Spleen (tissue), 11 donors: ENCODE measurements around the gene TRPM5. TPM values are rescaled to one million over a fixed set of nuclear protein-coding genes. Genes with fewer than 3 reads are reported as not detected.
A peak's percentile ranks its signal among the peaks of the same experiment; 100 is the strongest.

Source experiments
- DNase-seq: peaks from one replicate; pipeline ENCODE4 v3.0.0-alpha.2; 2020
- H3K27ac ChIP-seq, 8 donors: fragments of 200-600 bp; sonication (generic) in 7 of 8; 1 replicate in 4 of 8; 2 replicates in 4 of 8; pipeline versions ENCODE4 v1.5.0 to v1.8.0; 2016 to 2021; ENCODE audit warnings: inconsistent platforms in 4 of 8, mild to moderate bottlenecking in 4 of 8, moderate library complexity in 1 of 8
- H3K27me3 ChIP-seq, 7 donors: fragments of 200-600 bp; sonication (generic) in 6 of 7; replicated peaks in 1 of 7; 1 replicate in 4 of 7; 2 replicates in 3 of 7; pipeline versions ENCODE4 v1.5.0 to v1.8.0; 2016 to 2021; ENCODE audit warnings: inconsistent platforms in 3 of 7, mild to moderate bottlenecking in 1 of 7
- H3K36me3 ChIP-seq, 6 donors: fragments of 200-600 bp; sonication (generic) in 5 of 6; 1 replicate in 4 of 6; 2 replicates in 2 of 6; pipeline versions ENCODE4 v1.5.0 to v1.8.0; 2016 to 2021; ENCODE audit warnings: inconsistent platforms in 2 of 6
- H3K4me1 ChIP-seq, 6 donors: fragments of 200-600 bp; sonication (generic) in 5 of 6; 1 replicate in 3 of 6; 2 replicates in 3 of 6; pipeline versions ENCODE4 v1.5.0 to v1.8.0; 2016 to 2021; ENCODE audit warnings: inconsistent platforms in 3 of 6
- H3K4me3 ChIP-seq, 8 donors: fragments of 200-600 bp; sonication (generic) in 7 of 8; 1 replicate in 4 of 8; 2 replicates in 4 of 8; pipeline versions ENCODE4 v1.5.0 to v1.8.0; 2016 to 2021; ENCODE audit warnings: inconsistent platforms in 4 of 8, mild to moderate bottlenecking in 4 of 8, moderate library complexity in 2 of 8
- H3K9me3 ChIP-seq, 8 donors: fragments of 200-600 bp; sonication (generic) in 7 of 8; 1 replicate in 4 of 8; 2 replicates in 4 of 8; pipeline versions ENCODE4 v1.5.0 to v1.8.0; 2016 to 2021; ENCODE audit warnings: inconsistent platforms in 4 of 8
- POLR2A ChIP-seq, 3 donors: fragments of 450-650 bp; IDR thresholded peaks; one replicate each; pipeline ENCODE4 v1.5.1; 2017; ENCODE audit warnings: antibody characterized with exemption in 3 of 3, mild to moderate bottlenecking in 1 of 3
- POLR2AphosphoS5 ChIP-seq, 3 donors: sonication (generic); formaldehyde crosslinking; IDR thresholded peaks; one replicate each; pipeline ENCODE4 v1.5.1; 2017; ENCODE audit warnings: antibody characterized with exemption in 3 of 3
- WGBS, 5 donors: extraction: QIAGEN DNeasy Blood & Tissue Kit in 3 of 5; methylation state at CpG; one replicate each; pipeline versions ENCODE4 v1.1.5 to v1.1.7; 2013 to 2018; 5-methylcytosine and 5-hydroxymethylcytosine counted together
- intact Hi-C: fragments of 100-400 bp; cut with DNase I; formaldehyde crosslinking; loops from one replicate; pipeline ENCODE4 v1.15.0; 2023; ENCODE audit warnings: low total_unique reads
- polyA plus RNA-seq, 3 donors: library from polyadenylated mRNA; stranded (reverse); fragments of 200-250 nt; gene quantifications; one replicate each; pipeline ENCODE4 v1.2.1, GENCODE V29; 2013
- total RNA-seq, 7 donors: library from RNA; depleted of rRNA in 3 of 7; stranded (reverse); fragments of >200 nt in 3 of 7; fragmentation: NEBNext Ultra II Directional in 4 of 7; extraction: Animal tissue kit (Norgen Biotek cat#: 25700) in 4 of 7; gene quantifications; one replicate each; pipeline versions ENCODE4 v1.1.0 to v1.2.1, GENCODE V29; 2016 to 2021
- TF ChIP-seq, protein P1 (sequence below), 11 experiments: fragments of 200-600 bp in 7 of 11; fragments of 450-650 bp in 4 of 11; sonication (generic) in 4 of 11; IDR thresholded peaks in 8 of 11; conservative IDR thresholded peaks in 3 of 11; 1 replicate in 7 of 11; 2 replicates in 4 of 11; pipeline versions ENCODE4 v1.4.0 to v1.8.0; 2016 to 2021; ENCODE audit warnings: antibody characterized with exemption in 11 of 11, inconsistent platforms in 4 of 11, mild to moderate bottlenecking in 1 of 11
- donor health status: healthy with polysubstance abuse.
- donor health status: DM: no; HTN: no; CAD: no; lungs with moderate emphysema.
- donor health status: DM: no; HTN: no; CAD: no.
- donor health status: Bipolar disorder and iron deficiency.
- donor health status: healthy.
- donor health status: DM: no; HTN: no; CAD: no.
- donor health status: DM: yes; HTN: yes; CAD: no.

TRPM5 gene
- total and polyA plus RNA-seq, 10 donors, result 0.02 to 0.28 (median 0.16) TPM; not detected in 4

DNA sequence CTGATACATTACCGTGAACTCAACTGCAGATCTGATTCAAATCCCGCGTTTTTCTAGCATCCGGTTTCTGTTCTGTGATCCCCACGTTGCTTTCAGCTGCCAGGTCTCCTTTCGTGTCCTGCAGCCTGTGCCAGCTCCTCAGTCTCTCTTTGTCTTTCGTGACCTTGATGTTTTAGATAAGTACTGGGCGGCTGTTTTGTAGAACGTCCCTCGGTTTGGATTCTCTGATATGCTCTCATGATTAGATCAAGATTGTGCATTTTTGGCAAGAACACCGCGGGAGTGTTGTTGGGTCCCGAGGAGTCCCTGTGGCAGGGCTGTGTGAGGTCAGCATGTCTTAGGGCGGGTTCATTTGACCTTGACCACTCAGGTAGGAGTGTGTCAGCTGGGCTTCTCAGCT is 39.1 kb upstream of the TRPM5 start:
- intact Hi-C loops, result no loop called here
- WGBS, 5 donors, result 59 to 83% (median 69%) methylated on average over 14 of the region's 14 CpGs
- no peak for DNase-seq
- TF ChIP-seq POLR2AphosphoS5 (IDR thresholded peaks at IDR 0.05) (no peak), POLR2A (IDR thresholded peaks at IDR 0.05) (no peak)
- TF ChIP-seq, protein P1, sequence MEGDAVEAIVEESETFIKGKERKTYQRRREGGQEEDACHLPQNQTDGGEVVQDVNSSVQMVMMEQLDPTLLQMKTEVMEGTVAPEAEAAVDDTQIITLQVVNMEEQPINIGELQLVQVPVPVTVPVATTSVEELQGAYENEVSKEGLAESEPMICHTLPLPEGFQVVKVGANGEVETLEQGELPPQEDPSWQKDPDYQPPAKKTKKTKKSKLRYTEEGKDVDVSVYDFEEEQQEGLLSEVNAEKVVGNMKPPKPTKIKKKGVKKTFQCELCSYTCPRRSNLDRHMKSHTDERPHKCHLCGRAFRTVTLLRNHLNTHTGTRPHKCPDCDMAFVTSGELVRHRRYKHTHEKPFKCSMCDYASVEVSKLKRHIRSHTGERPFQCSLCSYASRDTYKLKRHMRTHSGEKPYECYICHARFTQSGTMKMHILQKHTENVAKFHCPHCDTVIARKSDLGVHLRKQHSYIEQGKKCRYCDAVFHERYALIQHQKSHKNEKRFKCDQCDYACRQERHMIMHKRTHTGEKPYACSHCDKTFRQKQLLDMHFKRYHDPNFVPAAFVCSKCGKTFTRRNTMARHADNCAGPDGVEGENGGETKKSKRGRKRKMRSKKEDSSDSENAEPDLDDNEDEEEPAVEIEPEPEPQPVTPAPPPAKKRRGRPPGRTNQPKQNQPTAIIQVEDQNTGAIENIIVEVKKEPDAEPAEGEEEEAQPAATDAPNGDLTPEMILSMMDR (IDR thresholded peaks at IDR 0.05 in 8 of 11, conservative IDR thresholded peaks at IDR 0.05 in 3 of 11), result no peak
- Histone ChIP-seq H3K36me3 (peaks cover 0 to 28% (median 0%) of the 10 kb centered on the region in 6 donors), H3K9me3 (peaks cover 6 to 55% (median 50%) of the 10 kb centered on the region in 8 donors), H3K27ac (no peak overlapping the region), H3K27me3 (no peaks in the 10 kb centered on the region), H3K4me1 (peaks cover 0 to 32% (median 6%) of the 10 kb centered on the region in 6 donors), H3K4me3 (no peak overlapping the region)

DNA sequence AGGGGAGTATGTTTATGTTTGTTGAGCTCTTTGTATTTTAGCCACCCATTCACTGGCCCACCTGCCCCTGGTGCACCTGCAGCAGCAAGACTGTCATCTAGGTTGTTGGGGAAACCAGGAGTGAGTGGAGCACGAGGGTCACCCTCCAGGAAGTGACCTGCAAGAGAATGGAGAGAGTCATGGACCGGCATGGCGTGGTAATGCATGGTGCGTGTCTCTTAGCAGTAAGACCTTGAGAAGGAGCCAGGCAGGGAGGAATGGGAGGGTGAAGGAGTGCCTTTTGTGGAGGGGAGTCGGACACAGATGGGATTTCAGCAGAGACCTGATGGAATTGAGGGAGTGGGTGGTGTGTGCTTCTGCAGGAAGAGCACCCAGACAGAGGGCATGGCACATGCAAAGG is 38.4 kb upstream of the TRPM5 start:
- DNase-seq, result no peak
- TF ChIP-seq, protein P1 (IDR thresholded peaks at IDR 0.05 in 8 of 11, conservative IDR thresholded peaks at IDR 0.05 in 3 of 11), result no peak
- TF ChIP-seq POLR2AphosphoS5 (IDR thresholded peaks at IDR 0.05), result no peak
- no peak for TF ChIP-seq POLR2A (IDR thresholded peaks at IDR 0.05)
- Histone ChIP-seq H3K36me3 (peaks cover 0 to 34% (median 2%) of the 10 kb centered on the region in 6 donors), H3K4me1 (peaks cover 0 to 32% (median 6%) of the 10 kb centered on the region in 6 donors), H3K9me3 (peaks cover 5 to 55% (median 49%) of the 10 kb centered on the region in 8 donors), H3K27me3 (no peaks in the 10 kb centered on the region), H3K27ac (no peak overlapping the region), H3K4me3 (no peak overlapping the region)
- 57 to 77% (median 71%) methylated on average over 5 of the region's 5 CpGs for WGBS, 5 donors
- intact Hi-C loops, result no loop called here

DNA sequence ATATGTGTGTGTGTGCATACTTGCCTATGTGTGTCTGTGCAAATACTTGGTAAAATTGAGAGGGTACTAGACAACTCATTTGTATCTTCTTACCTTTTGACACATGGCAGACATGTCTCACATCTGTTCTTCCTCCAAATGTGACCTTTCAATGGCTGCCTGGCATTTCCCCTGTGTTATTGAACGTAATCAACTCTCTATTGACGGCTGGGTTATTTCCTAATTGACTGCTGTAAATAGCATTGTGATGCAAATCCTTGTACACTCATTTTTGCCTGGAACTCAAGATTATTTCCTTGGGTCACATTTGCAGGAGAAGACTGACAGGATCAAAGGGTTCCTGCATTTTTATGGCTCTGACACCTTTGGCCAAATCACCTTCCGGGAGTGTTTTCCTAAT is 37.9 kb upstream of the TRPM5 start:
- H3K36me3 ChIP-seq, result peaks cover 0 to 33% (median 2%) of the 10 kb centered on the region in 6 donors
- no peak overlapping the region for H3K27ac ChIP-seq
- intact Hi-C loops, result no loop called here
- peaks cover 0 to 50% (median 44%) of the 10 kb centered on the region in 8 donors for H3K9me3 ChIP-seq
- DNase-seq, result no peak
- TF ChIP-seq POLR2AphosphoS5 (IDR thresholded peaks at IDR 0.05), result no peak
- TF ChIP-seq, protein P1 (IDR thresholded peaks at IDR 0.05 in 8 of 11, conservative IDR thresholded peaks at IDR 0.05 in 3 of 11), result no peak
- H3K4me3 ChIP-seq, result no peak overlapping the region
- no peaks in the 10 kb centered on the region for H3K27me3 ChIP-seq
- 40 to 64% (median 57%) methylated on average over 3 of the region's 3 CpGs for WGBS, 5 donors
- peaks cover 0 to 32% (median 6%) of the 10 kb centered on the region in 6 donors for H3K4me1 ChIP-seq

DNA sequence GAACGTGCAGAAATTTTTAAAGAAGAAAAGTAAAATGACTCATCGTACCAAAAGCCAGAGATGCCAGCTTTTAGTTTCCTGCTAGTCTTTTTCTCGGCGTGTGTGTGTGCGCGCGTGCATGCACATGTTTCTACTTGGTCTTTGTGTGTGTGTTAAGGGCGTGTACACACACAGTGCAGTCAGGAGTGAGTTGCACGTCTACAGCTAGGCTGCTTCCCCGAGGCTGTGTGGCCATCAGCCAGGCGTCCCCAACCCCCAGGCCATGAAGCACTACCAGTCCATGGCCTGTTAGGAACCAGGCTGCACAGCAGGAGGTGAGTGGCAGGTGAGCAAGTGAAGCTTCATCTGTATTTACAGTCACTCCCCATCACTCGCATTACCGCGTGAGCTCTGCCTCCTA is 36.9 kb upstream of the TRPM5 start:
- H3K4me3 ChIP-seq, result peak overlapping the region in 1 of 8 donors; percentile 6
- no peak for DNase-seq
- 38 to 55% (median 42%) methylated on average over 14 of the region's 14 CpGs for WGBS, 5 donors
- peaks cover 0 to 24% (median 2%) of the 10 kb centered on the region in 6 donors for H3K36me3 ChIP-seq
- peak overlapping the region in 3 of 8 donors; percentile 41 to 47 (median 45) for H3K27ac ChIP-seq
- H3K4me1 ChIP-seq, result peaks cover 0 to 32% (median 6%) of the 10 kb centered on the region in 6 donors
- intact Hi-C loops, result no loop called here
- TF ChIP-seq POLR2AphosphoS5 (IDR thresholded peaks at IDR 0.05), result no peak
- TF ChIP-seq, protein P1 (IDR thresholded peaks at IDR 0.05 in 8 of 11, conservative IDR thresholded peaks at IDR 0.05 in 3 of 11), result no peak
- TF ChIP-seq POLR2A (IDR thresholded peaks at IDR 0.05), result no peak
- H3K9me3 ChIP-seq, result peaks cover 0 to 41% (median 34%) of the 10 kb centered on the region in 8 donors
- H3K27me3 ChIP-seq, result no peaks in the 10 kb centered on the region
